Gastrocnemius medialis (tissue), 4 donors: ENCODE results near the gene HSPB1. TPM values are rescaled to one million over a fixed set of nuclear protein-coding genes. Genes with fewer than 3 reads are reported as not detected.

Source experiments
- ATAC-seq, 2 donors: fragments of 150-250 bp; one replicate each; pipeline ENCODE4 v1.9.1; 2016
- DNase-seq, 2 donors: peaks; one replicate each; pipeline ENCODE4 v3.0.0-alpha.2; 2019
- H3K27ac ChIP-seq, 4 donors: fragments of 200-600 bp; sonication (generic); 1 replicate in 1 of 4; 2 replicates in 3 of 4; pipeline ENCODE4 v1.5.1; 2016 to 2018; ENCODE audit warnings: mild to moderate bottlenecking in 2 of 4, moderate library complexity in 1 of 4
- H3K27me3 ChIP-seq, 3 donors: fragments of 200-600 bp; sonication (generic) in 2 of 3; 1 replicate in 1 of 3; 2 replicates in 2 of 3; pipeline versions ENCODE4 v1.5.1 to v1.6.0; 2016 to 2019; ENCODE audit warnings: mild to moderate bottlenecking in 1 of 3, moderate library complexity in 1 of 3
- H3K36me3 ChIP-seq, 2 donors: fragments of 200-600 bp; sonication (generic) in 1 of 2; one replicate each; pipeline ENCODE4 v1.5.1; 2017 to 2018
- H3K4me1 ChIP-seq, 2 donors: fragments of 200-600 bp; sonication (generic) in 1 of 2; one replicate each; pipeline ENCODE4 v1.5.1; 2016 to 2017; ENCODE audit warnings: mild to moderate bottlenecking in 2 of 2
- H3K4me3 ChIP-seq, 4 donors: fragments of 200-600 bp; sonication (generic) in 3 of 4; 1 replicate in 1 of 4; 2 replicates in 3 of 4; pipeline ENCODE4 v1.5.1; 2016 to 2019; ENCODE audit warnings: mild to moderate bottlenecking in 2 of 4
- H3K9me3 ChIP-seq, 3 donors: fragments of 200-600 bp; sonication (generic) in 2 of 3; 1 replicate in 1 of 3; 2 replicates in 2 of 3; pipeline ENCODE4 v1.5.1; 2016 to 2019
- CTCF ChIP-seq, 5 experiments: fragments of 450-650 bp in 3 of 5; fragments of 200-600 bp in 2 of 5; sonication (generic) in 2 of 5; IDR thresholded peaks in 4 of 5; conservative IDR thresholded peaks in 1 of 5; 1 replicate in 4 of 5; 2 replicates in 1 of 5; pipeline ENCODE4 v1.5.1; 2016 to 2019; ENCODE audit warnings: antibody characterized with exemption in 5 of 5, mild to moderate bottlenecking in 3 of 5, moderate library complexity in 3 of 5
- POLR2A ChIP-seq, 2 donors: fragments of 450-650 bp; IDR thresholded peaks; one replicate each; pipeline ENCODE4 v1.6.1; 2017; ENCODE audit warnings: antibody characterized with exemption in 2 of 2, mild to moderate bottlenecking in 2 of 2, moderate library complexity in 2 of 2
- in situ Hi-C, 4 donors: fragments of 200-750 bp; cut with MboI; loops; one replicate each; pipeline versions ENCODE4 v1.15.0 to v1.8.0; 2017; ENCODE audit warnings: low sequenced_read_pairs in 4 of 4
- intact Hi-C: fragments of 100-400 bp; cut with DNase I; formaldehyde crosslinking; loops from one replicate; pipeline ENCODE4 v1.15.1; 2023; ENCODE audit warnings: low total_unique reads
- total RNA-seq, 4 donors: library from RNA; depleted of rRNA; stranded (reverse); fragments of >200 nt; gene quantifications; one replicate each; pipeline versions ENCODE4 v1.1.0 to v1.2.3, GENCODE V29; 2016

Gene HSPB1
- total RNA-seq, 4 donors from 2014 or later: 1,878 to 2,898 (median 2,185) TPM

GRCh38 chr7:76325811-76326210 lies 23.3 kb downstream of the HSPB1 start:
- Histone ChIP-seq H3K9me3 (no peaks in the 10 kb centered on the region), H3K27ac (peak overlapping the region; percentile 97 to 100 (median 98)), H3K4me1 (peaks cover 68 to 75% of the 10 kb centered on the region in 2 donors), H3K4me3 (no peak overlapping the region), H3K36me3 (peaks cover 2 to 31% of the 10 kb centered on the region in 2 donors), H3K27me3 (no peaks in the 10 kb centered on the region)
- TF ChIP-seq POLR2A (IDR thresholded peaks at IDR 0.05) (no peak), CTCF (IDR thresholded peaks at IDR 0.05 in 4 of 5, conservative IDR thresholded peaks at IDR 0.05 in 1 of 5) (no peak)
- DNase-seq (no peak), ATAC-seq (no peak)
- intact Hi-C loops: loop anchor here (10.0 kb wide), 1 partner anchor 1469 kb away; the partner anchor contains the start of genes PHTF2 and TMEM60
- in situ Hi-C loops: no loop called here

- H3K4me1 ChIP-seq: peaks cover 73 to 78% of the 10 kb centered on the region in 2 donors
Observed at GRCh38 chr7:76326646-76327233, 24.3 kb downstream of the HSPB1 start.

GRCh38 chr7:76327610-76328009 lies 25.1 kb downstream of the HSPB1 start:
- intact Hi-C loops: loop anchor here (10.0 kb wide), 1 partner anchor 1467 kb away; the partner anchor contains the start of genes PHTF2 and TMEM60
- H3K4me3 ChIP-seq: no peak overlapping the region
- peaks cover 73 to 80% of the 10 kb centered on the region in 2 donors for H3K4me1 ChIP-seq
- no peaks in the 10 kb centered on the region for H3K9me3 ChIP-seq
- no peak for TF ChIP-seq CTCF (IDR thresholded peaks at IDR 0.05 in 4 of 5, conservative IDR thresholded peaks at IDR 0.05 in 1 of 5)
- no peak for TF ChIP-seq POLR2A (IDR thresholded peaks at IDR 0.05)
- in situ Hi-C loops: no loop called here
- peak overlapping the region; percentile 97 to 100 (median 98) for H3K27ac ChIP-seq
- DNase-seq (no peak), ATAC-seq (no peak)
- peaks cover 2 to 31% of the 10 kb centered on the region in 2 donors for H3K36me3 ChIP-seq
- H3K27me3 ChIP-seq: no peaks in the 10 kb centered on the region

More at GRCh38 chr7:76326646-76327233, 24.3 kb downstream of the HSPB1 start:
- Histone ChIP-seq H3K9me3 (no peaks in the 10 kb centered on the region), H3K27me3 (no peaks in the 10 kb centered on the region), H3K27ac (peak overlapping the region; percentile 97 to 100 (median 98)), H3K4me3 (no peak overlapping the region), H3K36me3 (peaks cover 2 to 31% of the 10 kb centered on the region in 2 donors)
- ATAC-seq: no peak
- no peak for DNase-seq
- TF ChIP-seq CTCF (IDR thresholded peaks at IDR 0.05 in 4 of 5, conservative IDR thresholded peaks at IDR 0.05 in 1 of 5) (no peak), POLR2A (IDR thresholded peaks at IDR 0.05) (no peak)
- in situ Hi-C loops: no loop called here
- intact Hi-C loops: loop anchor here (10.0 kb wide), 1 partner anchor 1468 kb away; the partner anchor contains the start of genes PHTF2 and TMEM60

GRCh38 chr7:76328389-76328788 lies 25.9 kb downstream of the HSPB1 start:
- no peaks in the 10 kb centered on the region for H3K9me3 ChIP-seq
- DNase-seq: no peak
- H3K27me3 ChIP-seq: no peaks in the 10 kb centered on the region
- intact Hi-C loops: loop anchor here (10.0 kb wide), 1 partner anchor 1466 kb away; the partner anchor contains the start of genes PHTF2 and TMEM60
- ATAC-seq: no peak
- peak overlapping the region; percentile 97 to 100 (median 98) for H3K27ac ChIP-seq
- H3K36me3 ChIP-seq: peaks cover 2 to 31% of the 10 kb centered on the region in 2 donors
- no peak overlapping the region for H3K4me3 ChIP-seq
- in situ Hi-C loops: no loop called here
- no peak for TF ChIP-seq CTCF (IDR thresholded peaks at IDR 0.05 in 4 of 5, conservative IDR thresholded peaks at IDR 0.05 in 1 of 5)
- no peak for TF ChIP-seq POLR2A (IDR thresholded peaks at IDR 0.05)
- H3K4me1 ChIP-seq: peaks cover 76 to 84% of the 10 kb centered on the region in 2 donors
